Glutamatergic neuron (in vitro differentiated cells): ENCODE results near the gene CEL. TPM values are rescaled to one million over a fixed set of nuclear protein-coding genes. Genes with fewer than 3 reads are reported as not detected.

Source experiments
- DNase-seq: peaks from one replicate; pipeline ENCODE4 v3.0.0; 2022
- H3K27ac Mint-ChIP-seq: one replicate; pipeline ENCODE4 v1.8.0; 2020; ENCODE audit warnings: mild to moderate bottlenecking, mixed read lengths, inconsistent platforms; ENCODE audit not compliant: unreplicated experiment
- H3K27me3 Mint-ChIP-seq: one replicate; pipeline ENCODE4 v1.8.0; 2020; ENCODE audit warnings: mild to moderate bottlenecking, moderate library complexity, mixed read lengths, inconsistent platforms; ENCODE audit not compliant: unreplicated experiment
- H3K36me3 Mint-ChIP-seq: one replicate; pipeline ENCODE4 v1.8.0; 2020; ENCODE audit warnings: mild to moderate bottlenecking, mixed read lengths, inconsistent platforms; ENCODE audit not compliant: unreplicated experiment
- H3K4me1 Mint-ChIP-seq: one replicate; pipeline ENCODE4 v1.8.0; 2020; ENCODE audit warnings: mild to moderate bottlenecking, low read depth, mixed read lengths, inconsistent platforms; ENCODE audit not compliant: unreplicated experiment
- H3K4me3 Mint-ChIP-seq: one replicate; pipeline ENCODE4 v1.8.0; 2020; ENCODE audit warnings: mild to moderate bottlenecking, mixed read lengths, inconsistent platforms; ENCODE audit not compliant: unreplicated experiment
- H3K9me3 Mint-ChIP-seq: one replicate; pipeline ENCODE4 v1.8.0; 2020; ENCODE audit warnings: mild to moderate bottlenecking, moderate library complexity, mixed read lengths, inconsistent platforms; ENCODE audit not compliant: unreplicated experiment
- CTCF ChIP-seq: fragments of 200-600 bp; sonication (generic); IDR thresholded peaks from one replicate; pipeline ENCODE4 v1.5.0; 2021; ENCODE audit not compliant: partially characterized antibody, unreplicated experiment
- total RNA-seq: library from RNA; stranded (reverse); fragmentation: NEBNext Ultra II Directional; extraction: Animal tissue kit (Norgen Biotek cat#: 25700); gene quantifications from one replicate; pipeline ENCODE4 v1.2.1, GENCODE V29; 2021; ENCODE audit not compliant: unreplicated experiment

CEL gene
- total RNA-seq, 1 donor from 2014 or later, result 3.8 TPM

DNA sequence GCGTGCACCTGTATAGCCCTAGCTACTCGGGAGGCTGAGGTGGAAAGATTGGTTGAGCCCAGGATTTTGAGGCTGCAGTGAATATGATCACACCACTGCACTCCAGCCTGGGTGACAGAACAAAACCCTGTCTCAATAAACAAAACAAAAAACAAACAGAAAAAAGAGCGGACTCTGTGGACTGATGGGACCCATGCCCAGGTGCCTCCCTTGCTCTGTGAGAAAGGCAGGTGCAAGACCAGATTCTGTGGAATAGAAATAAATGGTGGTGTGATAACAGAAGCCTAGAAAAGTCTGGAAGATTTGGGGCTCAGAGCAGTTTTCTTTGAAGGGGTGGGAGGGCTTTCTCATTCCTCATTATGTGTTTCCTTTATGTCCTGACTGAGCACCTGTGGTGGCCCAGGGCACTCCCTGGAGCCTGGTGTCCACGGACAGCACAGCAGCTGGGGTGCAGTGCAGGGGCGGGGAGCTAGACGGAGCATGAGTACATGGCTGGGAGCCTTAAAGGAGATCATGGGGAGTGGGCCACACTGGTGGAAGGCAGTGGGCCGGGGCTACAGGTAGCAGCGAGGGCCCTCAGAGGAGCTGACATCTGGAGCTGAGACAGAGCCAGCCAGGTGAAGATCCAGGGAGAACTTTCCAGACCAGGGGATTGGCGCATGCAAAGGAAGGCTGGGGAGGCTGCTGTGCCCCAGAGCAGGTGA is 15.4 kb upstream of the CEL start:
- peaks cover 5% of the 10 kb centered on the region for H3K36me3 Mint-ChIP-seq
- TF ChIP-seq CTCF, result no peak
- peaks cover 4% of the 10 kb centered on the region for H3K9me3 Mint-ChIP-seq
- H3K27ac Mint-ChIP-seq, result no peak overlapping the region
- DNase-seq, result no peak
- H3K27me3 Mint-ChIP-seq, result no peaks in the 10 kb centered on the region
- H3K4me1 Mint-ChIP-seq, result peaks cover 9% of the 10 kb centered on the region
- H3K4me3 Mint-ChIP-seq, result no peak overlapping the region

DNA sequence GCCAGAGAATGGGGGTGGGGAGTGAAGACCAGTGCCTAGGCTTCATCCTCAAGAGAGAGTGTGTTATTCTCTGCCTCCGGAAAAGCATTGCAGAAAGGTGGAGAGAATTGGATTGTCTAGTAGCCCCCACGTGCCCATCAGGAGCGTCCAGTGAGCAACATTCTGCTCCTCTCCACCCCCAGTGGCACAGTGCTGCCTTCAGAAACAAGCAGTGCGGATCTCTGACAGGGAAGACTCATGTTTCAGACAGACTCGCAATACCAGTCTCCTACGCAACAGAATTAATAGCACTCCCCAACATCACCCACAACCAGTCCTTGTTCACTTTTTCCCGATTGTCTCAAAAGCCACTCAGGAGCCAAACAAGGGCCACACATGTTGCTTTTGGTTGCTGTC is 14.9 kb upstream of the CEL start:
- peaks cover 5% of the 10 kb centered on the region for H3K36me3 Mint-ChIP-seq
- DNase-seq, result no peak
- peaks cover 5% of the 10 kb centered on the region for H3K4me1 Mint-ChIP-seq
- TF ChIP-seq CTCF, result no peak
- H3K27ac Mint-ChIP-seq, result no peak overlapping the region
- no peaks in the 10 kb centered on the region for H3K27me3 Mint-ChIP-seq
- no peak overlapping the region for H3K4me3 Mint-ChIP-seq
- peaks cover 2% of the 10 kb centered on the region for H3K9me3 Mint-ChIP-seq

DNA sequence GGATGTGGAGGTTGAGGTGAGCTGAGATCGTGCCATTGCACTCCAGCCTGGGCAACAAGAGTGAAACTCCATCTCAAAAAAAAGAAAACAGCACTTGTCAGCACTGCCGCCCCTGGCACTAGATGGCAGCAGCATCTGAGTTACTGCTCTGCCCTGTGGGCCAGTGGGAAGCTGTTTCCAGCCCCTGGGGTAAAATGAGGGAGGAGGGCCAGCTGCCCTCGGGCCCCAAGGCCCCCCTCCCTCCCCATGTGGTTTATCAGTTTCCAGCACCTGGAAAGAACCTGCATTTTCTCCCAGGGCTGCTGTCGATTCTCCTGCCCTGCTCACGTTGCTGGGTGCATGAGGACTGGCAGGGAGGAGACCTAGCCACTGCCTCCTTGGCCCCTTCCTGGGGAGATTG is 13.2 kb upstream of the CEL start:
- peaks cover 5% of the 10 kb centered on the region for H3K36me3 Mint-ChIP-seq
- peak; percentile 43 for DNase-seq

GRCh38 chr9:133049043-133049442 is 12.7 kb upstream of the CEL start:
- peak overlapping the region; percentile 11 for H3K27ac Mint-ChIP-seq
- TF ChIP-seq CTCF, result no peak

More for the DNA sequence above, 13.2 kb upstream of the CEL start:
- no peak overlapping the region for H3K27ac Mint-ChIP-seq
- H3K27me3 Mint-ChIP-seq, result peaks cover under 1% of the 10 kb centered on the region
- peaks cover 2% of the 10 kb centered on the region for H3K9me3 Mint-ChIP-seq
- no peak overlapping the region for H3K4me3 Mint-ChIP-seq
- H3K4me1 Mint-ChIP-seq, result no peaks in the 10 kb centered on the region
- no peak for TF ChIP-seq CTCF

GRCh38 chr9:133050142-133050541 is 11.6 kb upstream of the CEL start:
- Mint-ChIP-seq H3K27me3 (peaks cover 5% of the 10 kb centered on the region), H3K36me3 (peaks cover 7% of the 10 kb centered on the region), H3K9me3 (peaks cover 5% of the 10 kb centered on the region), H3K27ac (no peak overlapping the region), H3K4me3 (no peak overlapping the region), H3K4me1 (no peaks in the 10 kb centered on the region)
- DNase-seq, result no peak
- no peak for TF ChIP-seq CTCF

More at GRCh38 chr9:133049043-133049442, 12.7 kb upstream of the CEL start:
- no peak for DNase-seq
- peaks cover 5% of the 10 kb centered on the region for H3K27me3 Mint-ChIP-seq
- no peak overlapping the region for H3K4me3 Mint-ChIP-seq
- H3K36me3 Mint-ChIP-seq, result peaks cover 10% of the 10 kb centered on the region
- H3K9me3 Mint-ChIP-seq, result peaks cover 5% of the 10 kb centered on the region
- no peaks in the 10 kb centered on the region for H3K4me1 Mint-ChIP-seq
